IPS DF 6.9 (cell line): ENCODE measurements around the gene NR3C1.

Experiments used
- DNase-seq: peaks from one replicate; pipeline ENCODE4 v3.0.0-alpha.2; 2013; ENCODE audit warnings: low read depth, low spot score
- H3K27ac ChIP-seq: one replicate; pipeline ENCODE4 v1.5.1; 2013; ENCODE audit warnings: low read length, control low read depth
- H3K27me3 ChIP-seq: 2 replicates; pipeline ENCODE4 v1.6.1; 2013; ENCODE audit warnings: mild to moderate bottlenecking, low read length; ENCODE audit not compliant: control insufficient read depth, insufficient read depth
- H3K36me3 ChIP-seq: 2 replicates; pipeline ENCODE4 v1.6.1; 2013; ENCODE audit warnings: low read length; ENCODE audit not compliant: control insufficient read depth, insufficient read depth
- H3K4me1 ChIP-seq: 2 replicates; pipeline ENCODE4 v1.6.1; 2013; ENCODE audit warnings: low read length; ENCODE audit not compliant: control insufficient read depth, insufficient read depth
- H3K4me3 ChIP-seq: 2 replicates; pipeline ENCODE4 v1.5.1; 2013; ENCODE audit warnings: mild to moderate bottlenecking, low read length
- H3K9me3 ChIP-seq: 2 replicates; pipeline ENCODE4 v1.6.1; 2013; ENCODE audit warnings: low read length, inconsistent platforms; ENCODE audit not compliant: control insufficient read depth, insufficient read depth
- WGBS: extraction: QIAGEN DNeasy Blood & Tissue Kit; methylation state at CpG from one replicate; pipeline ENCODE4 v1.1.7; 2013; ENCODE audit warnings: mixed read lengths, missing lambda C conversion rate; ENCODE audit not compliant: insufficient read length, insufficient coverage; 5-methylcytosine and 5-hydroxymethylcytosine counted together

Gene NR3C1

DNA sequence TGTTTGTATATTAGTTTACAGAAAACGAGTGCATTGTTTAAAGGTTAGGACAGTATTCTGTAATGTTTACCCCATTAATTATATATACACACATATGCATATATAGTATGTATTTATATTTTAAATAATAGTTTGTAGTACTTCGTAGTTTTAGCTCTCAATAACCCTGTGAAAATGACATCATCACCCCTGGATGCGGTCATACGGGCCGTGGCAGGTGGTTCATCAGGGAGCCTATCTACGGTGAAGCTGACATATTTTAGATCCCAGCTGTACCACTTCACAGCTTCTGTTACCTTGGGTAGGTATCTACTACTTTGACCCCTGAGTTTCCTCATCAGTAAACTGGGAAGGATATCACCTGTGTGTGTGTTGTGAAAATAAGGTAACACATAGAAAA, 87.1 kb downstream of the NR3C1 start:
- WGBS = no CpG with 5 or more reads among the region's 6 CpGs
- Histone ChIP-seq H3K27me3 (no peaks in the 10 kb centered on the region), H3K4me3 (no peak overlapping the region), H3K36me3 (no peaks in the 10 kb centered on the region), H3K4me1 (no peaks in the 10 kb centered on the region; the same call in 1 of the 2 replicates), H3K27ac (no peak overlapping the region), H3K9me3 (no peaks in the 10 kb centered on the region)
- DNase-seq = no peak

GRCh38 chr5:143315929-143316328, 87.6 kb downstream of the NR3C1 start:
- H3K4me3 ChIP-seq = no peak overlapping the region
- no peaks in the 10 kb centered on the region for H3K9me3 ChIP-seq
- no peaks in the 10 kb centered on the region; the same call in 1 of the 2 replicates for H3K4me1 ChIP-seq
- WGBS = no CpG with 5 or more reads among the region's 6 CpGs
- no peaks in the 10 kb centered on the region for H3K36me3 ChIP-seq
- H3K27me3 ChIP-seq = no peaks in the 10 kb centered on the region
- no peak overlapping the region for H3K27ac ChIP-seq
- DNase-seq = no peak

DNA sequence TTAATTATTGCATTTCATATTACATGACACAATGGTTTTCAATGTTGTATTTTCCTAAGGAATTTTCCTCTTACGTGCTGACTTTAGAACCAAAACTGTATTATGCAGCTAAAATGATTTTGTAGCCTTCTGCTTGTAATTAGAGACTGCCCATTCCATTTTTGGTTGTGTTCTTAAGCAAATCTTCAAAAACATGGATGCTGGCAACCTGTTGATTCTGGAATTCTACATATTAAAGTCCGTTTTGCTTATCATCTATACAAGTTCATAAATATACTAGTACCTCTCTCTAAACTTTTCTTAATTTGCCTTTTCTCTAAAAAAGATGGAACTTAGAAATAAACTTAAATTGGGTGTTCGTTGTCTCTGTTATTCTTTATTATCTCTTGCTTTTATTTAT, 88.3 kb downstream of the NR3C1 start:
- no peak overlapping the region for H3K27ac ChIP-seq
- no peaks in the 10 kb centered on the region for H3K36me3 ChIP-seq
- no peaks in the 10 kb centered on the region for H3K9me3 ChIP-seq
- H3K4me1 ChIP-seq = no peaks in the 10 kb centered on the region; the same call in 1 of the 2 replicates
- H3K4me3 ChIP-seq = no peak overlapping the region
- no peaks in the 10 kb centered on the region for H3K27me3 ChIP-seq
- no CpG with 5 or more reads among the region's 3 CpGs for WGBS
- DNase-seq = no peak

- Histone ChIP-seq H3K27me3 (no peaks in the 10 kb centered on the region), H3K4me3 (no peak overlapping the region), H3K27ac (no peak overlapping the region), H3K4me1 (no peaks in the 10 kb centered on the region; the same call in 1 of the 2 replicates), H3K36me3 (no peaks in the 10 kb centered on the region), H3K9me3 (no peaks in the 10 kb centered on the region)
- no peak for DNase-seq
These were observed 88.8 kb downstream of the NR3C1 start for GRCh38 chr5:143314659-143315058.

- no CpG with 5 or more reads among the region's 1 CpG for WGBS
- no peak overlapping the region for H3K4me3 ChIP-seq
- no peaks in the 10 kb centered on the region for H3K9me3 ChIP-seq
- no peaks in the 10 kb centered on the region for H3K36me3 ChIP-seq
- H3K27me3 ChIP-seq = no peaks in the 10 kb centered on the region
- H3K4me1 ChIP-seq = no peaks in the 10 kb centered on the region; the same call in 1 of the 2 replicates
- no peak overlapping the region for H3K27ac ChIP-seq
- no peak for DNase-seq
These were observed 89.4 kb downstream of the NR3C1 start for GRCh38 chr5:143314099-143314498.

DNA sequence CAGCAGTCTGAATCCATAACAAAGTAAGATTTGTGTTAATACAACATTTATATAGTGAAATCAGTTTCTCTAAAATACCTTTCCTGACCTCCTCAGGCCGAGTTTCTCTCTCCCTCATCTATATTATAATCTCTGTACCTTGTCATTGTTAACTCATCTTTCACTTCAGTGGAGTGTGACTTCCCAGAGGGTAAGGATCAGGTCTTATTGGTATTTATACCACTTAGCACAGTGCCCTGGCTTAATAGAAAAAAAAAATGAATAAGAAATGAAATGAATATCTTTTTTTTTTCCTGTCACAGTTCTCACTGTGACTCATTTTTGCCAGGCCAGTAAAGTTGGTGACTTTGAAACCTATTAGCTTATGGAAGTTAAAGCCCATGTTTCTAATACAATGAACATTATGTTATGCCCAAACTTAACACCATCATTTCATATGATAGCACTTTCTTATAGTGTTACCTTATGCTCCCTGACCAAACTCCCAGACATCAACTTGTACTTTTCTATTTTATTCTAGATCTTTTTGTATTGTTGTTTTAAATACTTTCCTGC, 90.1 kb downstream of the NR3C1 start:
- Histone ChIP-seq H3K4me1 (no peaks in the 10 kb centered on the region; the same call in 1 of the 2 replicates), H3K27me3 (no peaks in the 10 kb centered on the region), H3K36me3 (no peaks in the 10 kb centered on the region), H3K9me3 (no peaks in the 10 kb centered on the region), H3K4me3 (no peak overlapping the region), H3K27ac (no peak overlapping the region)
- no peak for DNase-seq
- no CpG with 5 or more reads among the region's 1 CpG for WGBS

- Histone ChIP-seq H3K9me3 (no peaks in the 10 kb centered on the region), H3K27me3 (no peaks in the 10 kb centered on the region), H3K27ac (no peak overlapping the region), H3K36me3 (no peaks in the 10 kb centered on the region), H3K4me3 (no peak overlapping the region), H3K4me1 (no peaks in the 10 kb centered on the region; the same call in 1 of the 2 replicates)
- no CpG with 5 or more reads among the region's 2 CpGs for WGBS
- DNase-seq = no peak
These were observed 90.7 kb downstream of the NR3C1 start for GRCh38 chr5:143312822-143313221.

DNA sequence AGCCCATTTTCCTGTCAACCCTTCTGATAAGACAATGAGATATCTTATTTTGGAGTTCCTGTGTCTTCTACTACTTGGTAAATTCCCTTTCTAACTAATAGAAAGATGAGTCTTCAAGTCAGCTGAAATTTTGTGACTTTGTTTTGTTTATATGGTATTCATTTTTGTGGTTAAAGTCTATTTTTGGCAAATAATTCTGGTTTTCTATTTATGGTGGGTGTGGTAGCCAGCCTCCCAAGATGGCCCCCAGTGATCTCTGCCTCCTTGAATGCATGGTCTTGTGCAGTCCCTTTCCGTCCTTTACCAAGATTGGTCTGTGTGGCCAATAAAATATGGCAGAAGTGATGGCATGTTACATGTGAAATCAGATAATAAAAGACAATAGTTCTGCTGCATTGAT, 91.5 kb downstream of the NR3C1 start:
- no peak overlapping the region for H3K27ac ChIP-seq
- no peak for DNase-seq
- H3K9me3 ChIP-seq = no peaks in the 10 kb centered on the region
- no peaks in the 10 kb centered on the region for H3K36me3 ChIP-seq
- no peaks in the 10 kb centered on the region for H3K27me3 ChIP-seq
- H3K4me1 ChIP-seq = no peaks in the 10 kb centered on the region; the same call in 1 of the 2 replicates
- H3K4me3 ChIP-seq = no peak overlapping the region
- no CpG with 5 or more reads among the region's 1 CpG for WGBS

GRCh38 chr5:143311428-143311827, 92.1 kb downstream of the NR3C1 start:
- no CpG with 5 or more reads among the region's 5 CpGs for WGBS
- DNase-seq = no peak
- no peak overlapping the region for H3K4me3 ChIP-seq
- H3K27ac ChIP-seq = no peak overlapping the region
- no peaks in the 10 kb centered on the region for H3K27me3 ChIP-seq
- no peaks in the 10 kb centered on the region for H3K9me3 ChIP-seq
- no peaks in the 10 kb centered on the region; the same call in 1 of the 2 replicates for H3K4me1 ChIP-seq
- no peaks in the 10 kb centered on the region for H3K36me3 ChIP-seq

GRCh38 chr5:143309661-143310431, 93.6 kb downstream of the NR3C1 start:
- H3K9me3 ChIP-seq = no peaks in the 10 kb centered on the region

GRCh38 chr5:143308731-143309130, 94.8 kb downstream of the NR3C1 start:
- H3K9me3 ChIP-seq = no peaks in the 10 kb centered on the region
- no peak overlapping the region for H3K27ac ChIP-seq
- no peak overlapping the region for H3K4me3 ChIP-seq
- DNase-seq = no peak
- H3K36me3 ChIP-seq = no peaks in the 10 kb centered on the region
- H3K4me1 ChIP-seq = no peaks in the 10 kb centered on the region; the same call in 1 of the 2 replicates
- no peaks in the 10 kb centered on the region for H3K27me3 ChIP-seq
- no CpG with 5 or more reads among the region's 2 CpGs for WGBS

More at GRCh38 chr5:143309661-143310431, 93.6 kb downstream of the NR3C1 start:
- no peaks in the 10 kb centered on the region; the same call in 1 of the 2 replicates for H3K4me1 ChIP-seq
- H3K27me3 ChIP-seq = no peaks in the 10 kb centered on the region
- H3K27ac ChIP-seq = no peak overlapping the region
- no peaks in the 10 kb centered on the region for H3K36me3 ChIP-seq
- DNase-seq = no peak
- WGBS = no CpG with 5 or more reads among the region's 7 CpGs
- no peak overlapping the region for H3K4me3 ChIP-seq
